Natural killer cell treated with Interleukin-12 subunit alpha and Interleukin-12 subunit beta and Interleukin-15 and Interleukin-18, amount 100 ng/mL, for 72 hours (primary cell): Measurements from ENCODE around the gene FEM1B. TPM values are rescaled to one million over a fixed set of nuclear protein-coding genes. Genes with fewer than 3 reads are reported as not detected.

Experiments
- ATAC-seq, 2 donors: fragments of 150-1000 bp; cut with Tn5 transposase in 1 of 2; sonication (Bioruptor Pico), chemical (Tn5 transposase) in 1 of 2; 2 replicates each; pipeline ENCODE4 v1.10.0; 2021
- DNase-seq: peaks from one replicate; pipeline ENCODE4 v3.0.0; 2022; ENCODE audit warnings: low spot score
- H3K27ac Mint-ChIP-seq, 2 donors: 1 replicate in 1 of 2; 2 replicates in 1 of 2; pipeline ENCODE4 v1.8.0; 2022; ENCODE audit warnings: mixed read lengths in 2 of 2, mild to moderate bottlenecking in 1 of 2, moderate library complexity in 1 of 2
- H3K27me3 Mint-ChIP-seq, 2 donors: 1 replicate in 1 of 2; 2 replicates in 1 of 2; pipeline ENCODE4 v1.8.0; 2022; ENCODE audit warnings: mixed read lengths in 2 of 2
- H3K36me3 Mint-ChIP-seq: one replicate; pipeline ENCODE4 v1.8.0; 2022; ENCODE audit warnings: mixed read lengths
- H3K4me1 Mint-ChIP-seq, 2 donors: 1 replicate in 1 of 2; 2 replicates in 1 of 2; pipeline ENCODE4 v1.8.0; 2022; ENCODE audit warnings: low read depth in 2 of 2, mixed read lengths in 2 of 2, mild to moderate bottlenecking in 1 of 2
- H3K4me3 Mint-ChIP-seq: one replicate; pipeline ENCODE4 v1.8.0; 2022; ENCODE audit warnings: mixed read lengths
- H3K9me3 Mint-ChIP-seq: 2 replicates; pipeline ENCODE4 v1.8.0; 2022; ENCODE audit warnings: mixed read lengths
- total RNA-seq, 2 donors: library from RNA; stranded (reverse); gene quantifications; one replicate each; pipeline ENCODE4 v1.2.3, GENCODE V29; 2022

The FEM1B gene
- total RNA-seq, 2 donors from 2014 or later: 47.9 to 49.7 TPM

GRCh38 chr15:68300115-68300940 is 22.8 kb downstream of the FEM1B start:
- H3K36me3 Mint-ChIP-seq: no peaks in the 10 kb centered on the region
- no peaks in the 10 kb centered on the region for H3K9me3 Mint-ChIP-seq
- H3K27ac Mint-ChIP-seq: peak overlapping the region in 1 of 2 donors; percentile 90
- no peaks in the 10 kb centered on the region for H3K27me3 Mint-ChIP-seq
- H3K4me3 Mint-ChIP-seq: no peak overlapping the region
- H3K4me1 Mint-ChIP-seq: peaks cover 9 to 12% of the 10 kb centered on the region in 2 donors
- DNase-seq (no peak), ATAC-seq (no peak)

- peak overlapping the region in 1 of 2 donors; percentile 45 for H3K27ac Mint-ChIP-seq
- no peak overlapping the region for H3K4me3 Mint-ChIP-seq
- DNase-seq (no peak), ATAC-seq (no peak)
- H3K9me3 Mint-ChIP-seq: no peaks in the 10 kb centered on the region
- peaks cover 0 to under 1% of the 10 kb centered on the region in 2 donors for H3K27me3 Mint-ChIP-seq
- H3K4me1 Mint-ChIP-seq: peaks cover 10 to 12% of the 10 kb centered on the region in 2 donors
- no peaks in the 10 kb centered on the region for H3K36me3 Mint-ChIP-seq
These were observed 23.8 kb downstream of the FEM1B start for GRCh38 chr15:68301301-68301700.

GRCh38 chr15:68302729-68303128 is 25.2 kb downstream of the FEM1B start:
- ATAC-seq (no peak), DNase-seq (no peak)
- Mint-ChIP-seq H3K4me3 (no peak overlapping the region), H3K9me3 (no peaks in the 10 kb centered on the region), H3K27ac (no peak overlapping the region), H3K36me3 (no peaks in the 10 kb centered on the region), H3K4me1 (peaks cover 17 to 18% of the 10 kb centered on the region in 2 donors), H3K27me3 (peaks cover 0 to 10% of the 10 kb centered on the region in 2 donors)

GRCh38 chr15:68303134-68303533 is 25.6 kb downstream of the FEM1B start:
- Mint-ChIP-seq H3K4me1 (peaks cover 17 to 18% of the 10 kb centered on the region in 2 donors), H3K9me3 (no peaks in the 10 kb centered on the region), H3K36me3 (no peaks in the 10 kb centered on the region), H3K4me3 (no peak overlapping the region), H3K27ac (no peak overlapping the region), H3K27me3 (peaks cover 0 to 10% of the 10 kb centered on the region in 2 donors)
- ATAC-seq: no peak
- no peak for DNase-seq

GRCh38 chr15:68303560-68304436 is 26.3 kb downstream of the FEM1B start:
- Mint-ChIP-seq H3K27ac (no peak overlapping the region), H3K36me3 (no peaks in the 10 kb centered on the region), H3K4me3 (no peak overlapping the region), H3K9me3 (no peaks in the 10 kb centered on the region), H3K27me3 (peaks cover 0 to 10% of the 10 kb centered on the region in 2 donors), H3K4me1 (peaks cover 15 to 17% of the 10 kb centered on the region in 2 donors)
- ATAC-seq: no peak
- DNase-seq: no peak

- Mint-ChIP-seq H3K4me1 (peaks cover 6 to 9% of the 10 kb centered on the region in 2 donors), H3K36me3 (no peaks in the 10 kb centered on the region), H3K4me3 (no peak overlapping the region), H3K9me3 (no peaks in the 10 kb centered on the region), H3K27me3 (peaks cover 0 to 10% of the 10 kb centered on the region in 2 donors), H3K27ac (no peak overlapping the region)
- DNase-seq: no peak
- peak in 1 of 2 donors; percentile 13 for ATAC-seq
These were observed 27.2 kb downstream of the FEM1B start for GRCh38 chr15:68304589-68305337.

GRCh38 chr15:68305420-68305871 is 27.9 kb downstream of the FEM1B start:
- Mint-ChIP-seq H3K27ac (no peak overlapping the region), H3K27me3 (peaks cover 0 to 10% of the 10 kb centered on the region in 2 donors), H3K4me3 (no peak overlapping the region), H3K9me3 (no peaks in the 10 kb centered on the region), H3K4me1 (peaks cover 6 to 8% of the 10 kb centered on the region in 2 donors), H3K36me3 (no peaks in the 10 kb centered on the region)
- ATAC-seq: no peak
- DNase-seq: no peak

GRCh38 chr15:68307131-68307928 is 29.8 kb downstream of the FEM1B start:
- DNase-seq: no peak
- ATAC-seq: no peak
- H3K4me3 Mint-ChIP-seq: no peak overlapping the region
- no peaks in the 10 kb centered on the region for H3K36me3 Mint-ChIP-seq
- peaks cover 6 to 8% of the 10 kb centered on the region in 2 donors for H3K4me1 Mint-ChIP-seq
- peaks cover 0 to 10% of the 10 kb centered on the region in 2 donors for H3K27me3 Mint-ChIP-seq
- no peak overlapping the region for H3K27ac Mint-ChIP-seq
- no peaks in the 10 kb centered on the region for H3K9me3 Mint-ChIP-seq

GRCh38 chr15:68309024-68309423 is 31.5 kb downstream of the FEM1B start:
- H3K4me1 Mint-ChIP-seq: peaks cover 6 to 8% of the 10 kb centered on the region in 2 donors
- H3K4me3 Mint-ChIP-seq: no peak overlapping the region

GRCh38 chr15:68310178-68310803 is 32.7 kb downstream of the FEM1B start:
- Mint-ChIP-seq H3K27ac (no peak overlapping the region), H3K4me3 (no peak overlapping the region), H3K27me3 (peaks cover 0 to 11% of the 10 kb centered on the region in 2 donors), H3K4me1 (peaks cover 6 to 8% of the 10 kb centered on the region in 2 donors), H3K9me3 (no peaks in the 10 kb centered on the region), H3K36me3 (no peaks in the 10 kb centered on the region)
- no peak for ATAC-seq
- no peak for DNase-seq

More at GRCh38 chr15:68309024-68309423, 31.5 kb downstream of the FEM1B start:
- no peak overlapping the region for H3K27ac Mint-ChIP-seq
- H3K36me3 Mint-ChIP-seq: no peaks in the 10 kb centered on the region
- ATAC-seq: no peak
- no peak for DNase-seq
- H3K9me3 Mint-ChIP-seq: no peaks in the 10 kb centered on the region
- H3K27me3 Mint-ChIP-seq: peaks cover 0 to 10% of the 10 kb centered on the region in 2 donors

GRCh38 chr15:68310804-68311463 is 33.4 kb downstream of the FEM1B start:
- Mint-ChIP-seq H3K4me3 (no peak overlapping the region), H3K27me3 (peaks cover 0 to 12% of the 10 kb centered on the region in 2 donors), H3K27ac (no peak overlapping the region), H3K36me3 (no peaks in the 10 kb centered on the region), H3K9me3 (no peaks in the 10 kb centered on the region), H3K4me1 (peaks cover 6 to 8% of the 10 kb centered on the region in 2 donors)
- no peak for DNase-seq
- ATAC-seq: no peak

GRCh38 chr15:68311464-68311835 is 33.9 kb downstream of the FEM1B start:
- no peaks in the 10 kb centered on the region for H3K36me3 Mint-ChIP-seq
- peaks cover 4 to 5% of the 10 kb centered on the region in 2 donors for H3K4me1 Mint-ChIP-seq
- ATAC-seq: no peak
- H3K9me3 Mint-ChIP-seq: no peaks in the 10 kb centered on the region
- H3K27me3 Mint-ChIP-seq: peaks cover 0 to 10% of the 10 kb centered on the region in 2 donors
- H3K4me3 Mint-ChIP-seq: no peak overlapping the region
- H3K27ac Mint-ChIP-seq: no peak overlapping the region
- DNase-seq: no peak
